GM23338 (cell line): ENCODE data around the gene CCT2.

Experiments
- CREB1 ChIP-seq: fragments of 250-450 bp; sonication (Bioruptor Pico); IDR thresholded peaks from 2 replicates; pipeline ENCODE4 v1.5.0; 2020; ENCODE audit warnings: low read depth, mild to moderate bottlenecking, moderate library complexity
- EZH2 ChIP-seq: fragments of 200-600 bp; sonication (generic); IDR thresholded peaks from one replicate; pipeline ENCODE4 v1.8.0; 2017; ENCODE audit warnings: antibody characterized with exemption, mild to moderate bottlenecking, low read depth; ENCODE audit not compliant: unreplicated experiment
- EZH2phosphoT487 ChIP-seq: fragments of 200-600 bp; sonication (generic); IDR thresholded peaks from one replicate; pipeline ENCODE4 v1.8.1; 2018; ENCODE audit warnings: antibody characterized with exemption; ENCODE audit not compliant: unreplicated experiment
- JUNB ChIP-seq: IDR thresholded peaks from one replicate; pipeline ENCODE4 v1.6.1; 2016; ENCODE audit warnings: antibody characterized with exemption; ENCODE audit not compliant: unreplicated experiment
- POLR2AphosphoS5 ChIP-seq: IDR thresholded peaks from 2 replicates; pipeline ENCODE4 v1.6.1; 2016; ENCODE audit warnings: antibody characterized with exemption, low read depth
- ZNF114 ChIP-seq: fragments of 250-450 bp; sonication (Bioruptor Pico); IDR thresholded peaks from 2 replicates; pipeline ENCODE4 v1.5.0; 2020; ENCODE audit warnings: mild to moderate bottlenecking, moderate library complexity
- TF ChIP-seq, protein P1 (sequence below): IDR thresholded peaks from 2 replicates; pipeline ENCODE4 v1.6.1; 2016; ENCODE audit warnings: antibody characterized with exemption
- TF ChIP-seq, protein P2 (sequence below), 2 experiments: fragments of 200-600 bp in 1 of 2; sonication (generic) in 1 of 2; conservative IDR thresholded peaks; 2 replicates each; pipeline versions ENCODE4 v1.5.1 to v1.6.1; 2016 to 2017; ENCODE audit warnings: antibody characterized with exemption in 2 of 2, low read depth in 2 of 2, mild to moderate bottlenecking in 2 of 2, moderate library complexity in 1 of 2

DNA sequence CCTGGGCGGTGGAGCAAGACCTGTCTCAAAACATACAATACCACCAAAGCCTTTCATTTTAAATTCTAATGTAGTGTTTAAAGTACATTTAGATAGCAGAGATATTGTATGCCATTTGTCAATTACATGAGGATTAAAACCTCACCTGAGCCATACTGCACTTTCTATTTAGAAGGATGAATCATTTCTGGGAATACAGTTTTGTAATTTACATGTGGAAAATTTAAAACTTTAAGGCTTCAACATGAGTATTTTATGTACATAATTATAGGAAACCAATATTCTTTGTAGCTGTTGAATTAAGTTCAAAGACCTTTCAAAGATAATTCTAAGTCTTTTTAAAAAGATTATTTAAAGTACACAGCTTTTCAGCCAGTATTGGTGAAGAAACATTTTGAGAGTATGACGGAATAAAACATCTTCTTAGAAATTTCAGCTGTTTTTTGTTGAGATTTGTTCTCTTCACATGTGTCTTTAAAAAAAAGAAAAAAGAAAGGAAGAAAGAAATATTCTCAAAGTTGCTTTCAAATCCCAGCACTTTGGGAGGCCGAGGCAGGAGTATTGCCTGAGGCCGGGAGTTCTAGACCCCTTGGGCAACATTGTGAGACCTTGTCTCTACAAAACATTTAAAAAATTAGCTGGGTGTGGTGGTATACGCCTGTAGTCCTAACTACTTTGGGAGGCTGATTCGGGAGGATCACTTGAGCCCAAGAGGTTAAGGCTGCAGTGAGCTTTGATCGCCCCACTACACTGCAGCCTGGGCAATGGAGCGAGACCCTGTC lies 34.5 kb upstream of the CCT2 start:
- TF ChIP-seq, protein P1, sequence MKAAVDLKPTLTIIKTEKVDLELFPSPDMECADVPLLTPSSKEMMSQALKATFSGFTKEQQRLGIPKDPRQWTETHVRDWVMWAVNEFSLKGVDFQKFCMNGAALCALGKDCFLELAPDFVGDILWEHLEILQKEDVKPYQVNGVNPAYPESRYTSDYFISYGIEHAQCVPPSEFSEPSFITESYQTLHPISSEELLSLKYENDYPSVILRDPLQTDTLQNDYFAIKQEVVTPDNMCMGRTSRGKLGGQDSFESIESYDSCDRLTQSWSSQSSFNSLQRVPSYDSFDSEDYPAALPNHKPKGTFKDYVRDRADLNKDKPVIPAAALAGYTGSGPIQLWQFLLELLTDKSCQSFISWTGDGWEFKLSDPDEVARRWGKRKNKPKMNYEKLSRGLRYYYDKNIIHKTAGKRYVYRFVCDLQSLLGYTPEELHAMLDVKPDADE: no peak
- TF ChIP-seq, protein P2, sequence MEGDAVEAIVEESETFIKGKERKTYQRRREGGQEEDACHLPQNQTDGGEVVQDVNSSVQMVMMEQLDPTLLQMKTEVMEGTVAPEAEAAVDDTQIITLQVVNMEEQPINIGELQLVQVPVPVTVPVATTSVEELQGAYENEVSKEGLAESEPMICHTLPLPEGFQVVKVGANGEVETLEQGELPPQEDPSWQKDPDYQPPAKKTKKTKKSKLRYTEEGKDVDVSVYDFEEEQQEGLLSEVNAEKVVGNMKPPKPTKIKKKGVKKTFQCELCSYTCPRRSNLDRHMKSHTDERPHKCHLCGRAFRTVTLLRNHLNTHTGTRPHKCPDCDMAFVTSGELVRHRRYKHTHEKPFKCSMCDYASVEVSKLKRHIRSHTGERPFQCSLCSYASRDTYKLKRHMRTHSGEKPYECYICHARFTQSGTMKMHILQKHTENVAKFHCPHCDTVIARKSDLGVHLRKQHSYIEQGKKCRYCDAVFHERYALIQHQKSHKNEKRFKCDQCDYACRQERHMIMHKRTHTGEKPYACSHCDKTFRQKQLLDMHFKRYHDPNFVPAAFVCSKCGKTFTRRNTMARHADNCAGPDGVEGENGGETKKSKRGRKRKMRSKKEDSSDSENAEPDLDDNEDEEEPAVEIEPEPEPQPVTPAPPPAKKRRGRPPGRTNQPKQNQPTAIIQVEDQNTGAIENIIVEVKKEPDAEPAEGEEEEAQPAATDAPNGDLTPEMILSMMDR (conservative IDR thresholded peaks at IDR 0.05; ENCODE audit: low read depth in 2 of 2): no peak
- TF ChIP-seq JUNB (no peak), EZH2 (no peak), CREB1 (CRISPR knock-in tag) (no peak), POLR2AphosphoS5 (no peak), EZH2phosphoT487 (no peak), ZNF114 (no peak)
